B cell (primary cell): ENCODE data around the gene GLCCI1. TPM values are rescaled to one million over a fixed set of nuclear protein-coding genes. Genes with fewer than 3 reads are reported as not detected.

Experiments used
- ATAC-seq: fragments of 200-7000 bp; cut with Tn5 transposase; one replicate; pipeline ENCODE4 v1.10.0; 2021; ENCODE audit warnings: low read depth, mild to moderate bottlenecking, moderate number of reproducible peaks, moderate library complexity
- CTCF ChIA-PET: fragments of 350-600 bp; sonication (Branson Sonifier 250); formaldehyde crosslinking; loops from one replicate; lab custom pipeline; 2021; ENCODE audit warnings: antibody characterized with exemption, inconsistent platforms; lab: Charles Lee
- POLR2A ChIA-PET: fragments of 350-600 bp; sonication (Branson Sonifier 250); formaldehyde crosslinking; loops from one replicate; lab custom pipeline; 2021; ENCODE audit warnings: antibody characterized with exemption; lab: Charles Lee
- DNase-seq: peaks from one replicate; pipeline ENCODE4 v3.0.0; 2013
- H2AFZ ChIP-seq: 2 replicates; pipeline ENCODE4 v1.6.1; 2012; ENCODE audit warnings: mild to moderate bottlenecking, low read depth, low read length; ENCODE audit not compliant: insufficient read depth, poor library complexity, severe bottlenecking
- H3K27ac ChIP-seq, 2 donors: 1 replicate in 1 of 2; 2 replicates in 1 of 2; pipeline ENCODE4 v1.5.1; 2012 to 2013; ENCODE audit warnings: low read length in 2 of 2, mild to moderate bottlenecking in 2 of 2, moderate library complexity in 1 of 2
- H3K27me3 ChIP-seq, 4 experiments: fragments of 200-600 bp in 1 of 4; sonication (generic) in 1 of 4; replicated peaks in 1 of 4; 1 replicate in 2 of 4; 2 replicates in 2 of 4; pipeline versions ENCODE4 v1.6.1 to v1.7.0; 2013 to 2016; ENCODE audit warnings: low read length in 3 of 4, mild to moderate bottlenecking in 2 of 4, mixed read lengths in 1 of 4, moderate library complexity in 1 of 4; ENCODE audit not compliant: insufficient read depth in 4 of 4, control insufficient read depth in 3 of 4; ENCODE audit errors: control extremely low read depth in 1 of 4
- H3K36me3 ChIP-seq, 2 experiments: replicated peaks in 1 of 2; 1 replicate in 1 of 2; 2 replicates in 1 of 2; pipeline versions ENCODE4 v1.6.1 to v1.7.1; 2013; ENCODE audit warnings: low read length in 1 of 2; ENCODE audit not compliant: insufficient read depth in 2 of 2, control insufficient read depth in 1 of 2; ENCODE audit errors: control extremely low read depth in 1 of 2, extremely low read depth in 1 of 2
- H3K4me1 ChIP-seq, 2 donors: fragments of 200-600 bp in 1 of 2; sonication (generic) in 1 of 2; 1 replicate in 1 of 2; 2 replicates in 1 of 2; pipeline versions ENCODE4 v1.5.1 to v1.6.1; 2013 to 2017; ENCODE audit warnings: low read length in 2 of 2; ENCODE audit not compliant: control insufficient read depth in 2 of 2, insufficient read depth in 2 of 2
- H3K4me2 ChIP-seq: replicated peaks from 2 replicates; pipeline ENCODE3; 2012; ENCODE audit warnings: mild to moderate bottlenecking, low read depth, low read length; ENCODE audit not compliant: poor library complexity, severe bottlenecking
- H3K4me3 ChIP-seq, 5 experiments: fragments of 200-600 bp in 1 of 5; sonication (generic) in 1 of 5; 1 replicate in 3 of 5; 2 replicates in 2 of 5; pipeline versions ENCODE4 v1.5.1 to v1.7.0; 2011 to 2016; ENCODE audit warnings: low read length in 4 of 5, mild to moderate bottlenecking in 4 of 5, low read depth in 2 of 5, control low read depth in 1 of 5, moderate library complexity in 1 of 5; ENCODE audit not compliant: insufficient read depth in 1 of 5; ENCODE audit errors: control extremely low read depth in 1 of 5, extremely low read depth in 1 of 5
- H3K79me2 ChIP-seq: fragments of 200-600 bp; sonication (generic); one replicate; pipeline ENCODE4 v1.6.0; 2016; ENCODE audit warnings: low read length; ENCODE audit not compliant: control insufficient read depth, insufficient read depth
- H3K9ac ChIP-seq: fragments of 200-600 bp; sonication (generic); 2 replicates; pipeline ENCODE4 v1.6.1; 2017; ENCODE audit warnings: mild to moderate bottlenecking, low read length, moderate library complexity
- H3K9me3 ChIP-seq, 3 donors: one replicate each; pipeline versions ENCODE4 v1.6.1 to v1.7.1; 2013; ENCODE audit warnings: low read length in 2 of 3; ENCODE audit not compliant: control insufficient read depth in 2 of 3, insufficient read depth in 1 of 3; ENCODE audit errors: control extremely low read depth in 1 of 3
- H4K20me1 ChIP-seq: 2 replicates; pipeline ENCODE4 v1.6.0; 2012; ENCODE audit warnings: mild to moderate bottlenecking, low read length; ENCODE audit not compliant: insufficient read depth, control insufficient read depth, poor library complexity, severe bottlenecking
- H3K27ac Mint-ChIP-seq: one replicate; pipeline ENCODE4 v1.8.0; 2021; ENCODE audit warnings: mixed read lengths
- H3K27me3 Mint-ChIP-seq: one replicate; pipeline ENCODE4 v1.8.0; 2021; ENCODE audit warnings: mixed read lengths
- H3K4me1 Mint-ChIP-seq: one replicate; pipeline ENCODE4 v1.8.0; 2021; ENCODE audit warnings: mixed read lengths
- H3K4me3 Mint-ChIP-seq: one replicate; pipeline ENCODE4 v1.8.0; 2021; ENCODE audit warnings: mixed read lengths
- H3K9me3 Mint-ChIP-seq: one replicate; pipeline ENCODE4 v1.8.0; 2022; ENCODE audit warnings: mixed read lengths; ENCODE audit not compliant: insufficient read depth
- CTCF ChIP-seq: fragments of 200-600 bp; IDR thresholded peaks from one replicate; pipeline ENCODE4 v1.8.0; 2022; ENCODE audit warnings: antibody characterized with exemption, mild to moderate bottlenecking
- EZH2 ChIP-seq: IDR thresholded peaks from 2 replicates; pipeline ENCODE4 v1.6.1; 2012; ENCODE audit warnings: borderline replicate concordance, low read depth, mild to moderate bottlenecking, moderate library complexity, low read length; ENCODE audit not compliant: insufficient read depth, poor library complexity, severe bottlenecking
- WGBS: methylation state at CpG from one replicate; pipeline ENCODE4 v1.1.5; 2013; ENCODE audit warnings: missing lambda C conversion rate; ENCODE audit not compliant: insufficient coverage; 5-methylcytosine and 5-hydroxymethylcytosine counted together
- intact Hi-C: fragments of 100-400 bp; cut with micrococcal nuclease; formaldehyde crosslinking; loops from one replicate; pipeline ENCODE4 v1.10.0; 2022
- polyA plus RNA-seq: library from polyadenylated mRNA; depleted of rRNA; stranded (reverse); fragments of >200 nt; gene quantifications from 2 replicates; pipeline ENCODE4 v1.2.3, GENCODE V29; 2012
- total RNA-seq, 2 donors: library from RNA; stranded (reverse); fragments of 120-200 nt in 1 of 2; gene quantifications; 1 replicate in 1 of 2; 2 replicates in 1 of 2; pipeline versions ENCODE4 v1.2.3 to v1.2.4, GENCODE V29; 2013 to 2022

Gene GLCCI1
- total and polyA plus RNA-seq, 2 donors (not counting 1 experiment from before 2014, with no cell fraction given): 17.7 to 50.3 TPM

GRCh38 chr7:7982904-7983303, 14.3 kb downstream of the GLCCI1 start:
- H3K4me3 Mint-ChIP-seq: no peak overlapping the region
- intact Hi-C loops: no loop called here

DNA sequence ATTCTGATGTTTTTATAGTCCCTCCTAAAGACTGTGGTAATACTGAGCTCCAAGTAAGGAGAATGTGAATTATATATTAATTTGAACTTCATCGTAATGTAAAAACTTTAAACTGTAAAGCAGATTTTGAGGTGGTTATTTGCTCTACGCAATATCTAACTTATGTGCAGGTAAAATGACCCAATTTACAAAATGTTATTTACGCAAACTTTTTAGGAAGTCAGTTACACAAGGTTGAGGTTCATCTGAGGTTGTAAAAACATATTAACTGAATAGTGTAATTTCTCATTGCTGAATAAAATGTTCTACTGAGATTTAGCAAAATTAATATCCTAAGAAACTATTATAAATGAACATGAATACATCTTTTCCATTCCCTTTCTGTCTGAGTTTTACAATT, 15.8 kb downstream of the GLCCI1 start:
- Histone ChIP-seq H3K9ac (no peak overlapping the region), H4K20me1 (peaks cover 7% of the 10 kb centered on the region), H3K27me3 (no peaks in the 10 kb centered on the region), H3K4me3 (no peak overlapping the region), H3K4me1 (peaks cover 0 to 7% of the 10 kb centered on the region in 2 donors), H3K4me2 (no peak overlapping the region), H3K27ac (no peak overlapping the region), H3K9me3 (no peaks in the 10 kb centered on the region), H2AFZ (no peak overlapping the region), H3K36me3 (no peaks in the 10 kb centered on the region), H3K79me2 (peaks cover 94% of the 10 kb centered on the region)
- Mint-ChIP-seq H3K27ac (no peak overlapping the region), H3K27me3 (no peaks in the 10 kb centered on the region), H3K9me3 (no peaks in the 10 kb centered on the region), H3K4me1 (peaks cover 56% of the 10 kb centered on the region), H3K4me3 (no peak overlapping the region)
- ATAC-seq: no peak
- no peak for DNase-seq
- CTCF ChIA-PET: no interaction called here
- intact Hi-C loops: no loop called here
- POLR2A ChIA-PET: no interaction called here
- TF ChIP-seq EZH2 (no peak), CTCF (no peak)
- no CpG with 5 or more reads among the region's 3 CpGs for WGBS

More at GRCh38 chr7:7982904-7983303, 14.3 kb downstream of the GLCCI1 start:
- POLR2A ChIA-PET: no interaction called here
- peaks cover 47% of the 10 kb centered on the region for H3K4me1 Mint-ChIP-seq
- H3K36me3 ChIP-seq: no peaks in the 10 kb centered on the region
- peaks cover 0 to under 1% of the 10 kb centered on the region in 2 donors for H3K4me1 ChIP-seq
- no peaks in the 10 kb centered on the region for H3K9me3 Mint-ChIP-seq
- ATAC-seq (no peak), DNase-seq (no peak)
- H4K20me1 ChIP-seq: peaks cover 7% of the 10 kb centered on the region
- CTCF ChIA-PET: no interaction called here
- H3K4me2 ChIP-seq: no peak overlapping the region
- TF ChIP-seq EZH2 (no peak), CTCF (no peak)
- H3K4me3 ChIP-seq: no peak overlapping the region
- H3K27me3 ChIP-seq: no peaks in the 10 kb centered on the region
- no peak overlapping the region for H3K9ac ChIP-seq
- no CpG with 5 or more reads among the region's 4 CpGs for WGBS
- peaks cover 95% of the 10 kb centered on the region for H3K79me2 ChIP-seq
- no peaks in the 10 kb centered on the region for H3K9me3 ChIP-seq
- H3K27me3 Mint-ChIP-seq: no peaks in the 10 kb centered on the region
- H3K27ac Mint-ChIP-seq: no peak overlapping the region
- H2AFZ ChIP-seq: no peak overlapping the region
- no peak overlapping the region for H3K27ac ChIP-seq
